Central memory CD8-positive, alpha-beta T cell (primary cell): ENCODE data around the gene ARHGEF40.

Source experiments
- ATAC-seq: fragments of 150-1000 bp; cut with Tn5 transposase; replicated peaks from 2 replicates; pipeline ENCODE4 v1.10.0; 2022; ENCODE audit warnings: mild to moderate bottlenecking, moderate FRiP score, moderate number of reproducible peaks; ENCODE audit not compliant: poor library complexity, severe bottlenecking; ENCODE audit errors: extremely low read depth
- DNase-seq, 2 donors: peaks; one replicate each; pipeline ENCODE4 v3.0.0; 2021; ENCODE audit warnings: low spot score in 2 of 2
- H3K27ac Mint-ChIP-seq: one replicate; pipeline ENCODE4 v1.8.0; 2022; ENCODE audit warnings: low read depth, mild to moderate bottlenecking, moderate library complexity, mixed read lengths
- H3K27me3 Mint-ChIP-seq: one replicate; pipeline ENCODE4 v1.8.0; 2022; ENCODE audit warnings: mixed read lengths
- H3K36me3 Mint-ChIP-seq: one replicate; pipeline ENCODE4 v1.8.0; 2022; ENCODE audit warnings: mild to moderate bottlenecking, moderate library complexity, mixed read lengths; ENCODE audit not compliant: insufficient read depth
- H3K4me1 Mint-ChIP-seq: one replicate; pipeline ENCODE4 v1.8.0; 2022; ENCODE audit warnings: mixed read lengths
- H3K4me3 Mint-ChIP-seq: one replicate; pipeline ENCODE4 v1.8.0; 2022; ENCODE audit warnings: mild to moderate bottlenecking, moderate library complexity, mixed read lengths
- H3K9me3 Mint-ChIP-seq: one replicate; pipeline ENCODE4 v1.8.0; 2022; ENCODE audit warnings: mixed read lengths

The ARHGEF40 gene

DNA sequence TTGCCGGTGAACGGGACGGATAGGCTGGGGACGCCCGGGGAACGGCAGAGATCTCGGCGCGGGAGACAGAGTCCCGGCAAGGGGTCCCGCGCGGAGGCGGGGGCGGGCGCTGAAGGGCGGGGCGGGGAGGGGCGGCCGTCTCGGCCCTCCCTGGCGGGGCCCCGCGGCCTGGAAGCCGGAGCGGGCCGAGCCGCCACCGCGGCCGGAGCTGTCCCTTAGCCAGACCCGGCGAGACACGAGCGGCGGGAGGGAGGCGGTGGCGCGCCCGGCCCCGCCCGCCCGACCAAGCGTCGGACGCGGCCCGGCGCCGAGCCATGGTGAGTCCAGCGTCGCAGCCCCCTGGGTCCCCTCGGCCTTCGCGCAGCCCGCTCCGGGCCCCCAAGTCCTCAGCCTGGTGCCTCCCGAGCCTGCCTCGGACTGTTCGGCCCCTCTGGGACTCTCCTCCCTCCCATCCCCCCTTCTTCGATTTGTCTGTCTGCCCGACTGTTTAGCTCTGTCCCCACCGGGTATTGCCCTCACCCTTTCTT lies at the start of gene ARHGEF40:
ARHGEF40 (plus strand) TSS at position 222 of the 527 bp plus-strand sequence; CDS start at position 315, 93 bp downstream.
- Mint-ChIP-seq H3K4me1 (peaks cover 34% of the 10 kb centered on the region), H3K36me3 (peaks cover 3% of the 10 kb centered on the region), H3K4me3 (peak within 1 kb of the TSS; percentile 82), H3K9me3 (no peaks in the 10 kb centered on the region), H3K27me3 (peaks cover 89% of the 10 kb centered on the region), H3K27ac (peak within 1 kb of the TSS; percentile 83)
- no peak for ATAC-seq
- no peak for DNase-seq

DNA sequence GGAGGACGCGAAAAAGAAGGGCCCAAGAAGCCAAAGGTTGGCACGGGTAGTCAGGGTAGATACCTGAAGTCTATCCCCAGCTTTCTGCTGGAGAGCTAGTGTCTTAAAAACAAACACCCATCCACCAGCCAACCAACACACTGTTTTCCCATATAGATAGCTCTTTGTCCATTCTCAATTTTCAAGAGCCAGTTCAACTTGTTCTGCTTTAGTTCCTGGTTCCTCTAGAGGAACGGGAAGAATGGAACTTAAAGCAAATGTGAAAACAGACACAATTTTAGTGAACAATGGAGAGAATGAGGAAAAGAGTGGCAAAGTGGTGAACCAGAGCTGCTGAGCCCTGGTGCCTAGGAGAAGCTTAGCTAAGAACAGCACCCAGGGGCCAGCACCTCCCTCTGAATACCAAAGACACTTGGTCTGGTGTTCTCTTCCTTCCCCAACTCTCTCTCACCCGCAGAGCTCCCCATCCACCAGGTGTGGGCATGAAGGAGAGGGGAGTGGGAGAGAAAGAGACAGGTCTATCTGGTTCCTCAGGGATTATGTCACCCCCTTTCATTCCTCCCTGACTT lies 49.0 kb upstream of the ARHGEF40 start:
- peaks cover 6% of the 10 kb centered on the region for H3K4me1 Mint-ChIP-seq
- no peaks in the 10 kb centered on the region for H3K27me3 Mint-ChIP-seq
- H3K27ac Mint-ChIP-seq: no peak overlapping the region
- H3K9me3 Mint-ChIP-seq: no peaks in the 10 kb centered on the region
- DNase-seq (no peak), ATAC-seq (no peak)
- H3K4me3 Mint-ChIP-seq: no peak overlapping the region
- H3K36me3 Mint-ChIP-seq: peaks cover 12% of the 10 kb centered on the region

DNA sequence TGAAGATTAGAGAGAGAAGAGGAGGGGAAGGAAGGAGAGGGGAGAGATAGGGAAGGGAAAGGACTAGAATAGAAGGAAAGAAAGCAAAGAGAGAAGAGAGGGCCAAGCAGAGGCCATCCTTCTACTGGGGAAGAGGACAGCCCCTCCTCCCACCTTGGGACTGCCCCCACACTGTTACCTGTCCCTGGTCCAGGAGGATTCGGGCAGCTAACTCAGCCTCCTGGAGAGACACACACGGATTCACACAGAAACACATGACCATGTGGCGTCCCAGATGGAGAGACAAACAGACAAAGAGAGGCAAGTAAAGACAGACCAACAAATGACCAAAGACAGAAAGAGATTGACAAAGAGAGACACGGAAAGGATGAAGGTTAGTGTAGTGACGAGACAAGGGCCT lies 47.4 kb upstream of the ARHGEF40 start:
- peaks cover 9% of the 10 kb centered on the region for H3K36me3 Mint-ChIP-seq
- peak overlapping the region; percentile 33 for H3K4me3 Mint-ChIP-seq
- no peak for DNase-seq
- H3K4me1 Mint-ChIP-seq: peaks cover 6% of the 10 kb centered on the region
- H3K27ac Mint-ChIP-seq: no peak overlapping the region
- H3K9me3 Mint-ChIP-seq: no peaks in the 10 kb centered on the region
- no peaks in the 10 kb centered on the region for H3K27me3 Mint-ChIP-seq
- no peak for ATAC-seq

DNA sequence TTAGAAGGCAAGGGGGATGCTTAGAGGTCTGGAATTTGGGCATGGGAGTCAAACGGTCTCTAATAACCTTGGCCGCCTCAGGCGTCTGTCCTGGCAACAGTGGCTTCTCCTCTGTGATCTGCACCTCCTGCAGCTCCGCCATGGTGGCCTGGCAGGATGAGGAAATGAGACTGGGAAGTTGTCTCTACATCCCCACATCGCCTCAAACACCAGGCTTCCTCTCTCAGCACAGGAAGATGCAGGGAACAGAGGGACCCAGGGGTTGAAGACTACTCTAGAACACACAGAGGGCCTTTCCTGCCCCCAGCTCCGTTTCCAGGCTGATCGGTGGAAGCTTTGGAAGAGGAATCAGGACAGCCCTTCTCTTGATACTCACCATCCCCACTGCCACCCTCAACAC lies 46.9 kb upstream of the ARHGEF40 start:
- Mint-ChIP-seq H3K27me3 (no peaks in the 10 kb centered on the region), H3K4me3 (peak overlapping the region; percentile 88), H3K36me3 (peaks cover 9% of the 10 kb centered on the region), H3K27ac (no peak overlapping the region), H3K4me1 (peaks cover 6% of the 10 kb centered on the region), H3K9me3 (no peaks in the 10 kb centered on the region)
- DNase-seq (no peak), ATAC-seq (no peak)

DNA sequence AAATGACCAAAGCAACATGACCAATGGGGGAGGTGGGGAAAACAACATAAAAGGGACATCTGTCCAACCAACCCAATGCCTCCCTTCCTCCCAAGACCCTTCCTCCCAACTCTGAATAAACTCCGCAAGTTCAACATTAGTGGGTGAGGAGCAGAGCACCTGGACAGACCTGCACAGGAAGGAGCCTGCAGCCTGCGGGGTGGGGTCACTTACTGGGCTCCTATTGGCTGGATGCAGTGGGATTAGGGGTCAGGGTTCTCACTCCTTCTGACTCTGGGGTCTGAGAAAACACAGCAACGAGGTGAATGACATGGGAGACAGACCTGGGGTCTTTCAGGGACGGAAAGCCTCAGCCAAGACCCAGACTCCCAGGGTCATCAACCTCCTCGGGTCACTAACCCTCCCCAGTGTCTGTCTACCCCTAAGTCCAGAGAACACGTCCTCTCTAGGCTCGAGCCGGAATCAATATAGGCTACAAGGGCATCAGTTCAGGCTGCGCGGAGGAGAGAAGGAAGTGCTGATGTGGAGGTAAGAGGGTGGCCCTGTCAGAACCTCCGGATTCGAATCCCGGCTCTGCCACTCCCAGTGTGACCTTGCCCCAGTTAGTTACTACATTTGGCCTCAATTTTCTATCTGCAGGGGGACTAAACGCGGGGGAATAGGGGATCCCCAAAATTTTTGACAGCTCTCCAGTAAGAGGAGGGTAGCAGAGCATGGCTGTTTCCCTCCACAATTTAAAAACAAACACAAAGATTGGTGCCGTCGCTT lies 46.1 kb upstream of the ARHGEF40 start:
- Mint-ChIP-seq H3K9me3 (no peaks in the 10 kb centered on the region), H3K4me3 (peak overlapping the region; percentile 88), H3K27me3 (no peaks in the 10 kb centered on the region), H3K36me3 (peaks cover 9% of the 10 kb centered on the region), H3K4me1 (peaks cover 6% of the 10 kb centered on the region), H3K27ac (peak overlapping the region; percentile 42)
- ATAC-seq (no peak), DNase-seq (no peak)

DNA sequence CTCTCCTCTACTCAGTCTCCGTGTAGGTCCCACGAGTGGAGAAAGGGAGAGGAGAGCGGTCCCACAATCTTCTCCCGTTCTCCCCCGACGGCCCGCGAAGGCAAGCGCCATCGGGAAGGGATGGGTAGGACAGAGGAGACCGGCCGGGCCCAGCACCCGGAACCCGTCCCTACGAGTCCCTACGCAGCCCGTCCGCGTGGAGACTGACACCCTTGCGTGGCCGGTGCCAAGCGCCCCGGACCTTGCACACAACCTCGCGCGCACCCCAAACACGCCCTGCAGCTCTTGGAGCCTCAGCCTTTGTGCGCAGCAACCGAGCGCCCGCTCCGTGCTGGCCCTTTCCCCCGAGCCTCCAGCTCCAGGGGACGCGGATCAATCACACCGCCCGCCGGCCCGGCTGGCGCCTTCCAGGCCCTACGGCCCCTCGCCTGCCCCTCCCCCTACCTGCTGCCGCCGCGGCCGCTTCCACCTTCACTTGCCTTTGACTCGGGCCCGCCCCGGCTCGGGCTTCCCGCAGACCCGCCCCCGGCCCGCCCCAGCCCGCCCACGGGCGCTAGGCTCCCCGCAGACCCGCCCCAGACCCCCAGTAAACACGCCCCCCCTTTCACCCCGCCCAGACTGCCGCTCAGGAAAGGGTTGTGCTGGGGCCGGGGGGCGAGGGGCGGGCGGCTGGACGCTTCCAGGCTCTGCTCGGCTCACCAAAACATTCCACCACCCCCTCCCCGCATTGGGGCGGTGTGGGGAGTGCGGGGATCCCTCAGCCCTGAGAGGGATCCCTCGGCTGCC lies 45.3 kb upstream of the ARHGEF40 start, which contains the start of gene NDRG2:
NDRG2 (minus strand) TSS at position 477 of the 786 bp plus-strand sequence. CDS start 1,746 bp downstream, outside the sequence.
- H3K4me3 Mint-ChIP-seq: peak within 1 kb of the TSS; percentile 88
- no peaks in the 10 kb centered on the region for H3K27me3 Mint-ChIP-seq
- DNase-seq: peak; percentile 46 to 48
- H3K9me3 Mint-ChIP-seq: no peaks in the 10 kb centered on the region
- peak within 1 kb of the TSS; percentile 54 for H3K27ac Mint-ChIP-seq
- peaks cover 8% of the 10 kb centered on the region for H3K36me3 Mint-ChIP-seq
- peaks cover 6% of the 10 kb centered on the region for H3K4me1 Mint-ChIP-seq
- peak; percentile 87 for ATAC-seq

DNA sequence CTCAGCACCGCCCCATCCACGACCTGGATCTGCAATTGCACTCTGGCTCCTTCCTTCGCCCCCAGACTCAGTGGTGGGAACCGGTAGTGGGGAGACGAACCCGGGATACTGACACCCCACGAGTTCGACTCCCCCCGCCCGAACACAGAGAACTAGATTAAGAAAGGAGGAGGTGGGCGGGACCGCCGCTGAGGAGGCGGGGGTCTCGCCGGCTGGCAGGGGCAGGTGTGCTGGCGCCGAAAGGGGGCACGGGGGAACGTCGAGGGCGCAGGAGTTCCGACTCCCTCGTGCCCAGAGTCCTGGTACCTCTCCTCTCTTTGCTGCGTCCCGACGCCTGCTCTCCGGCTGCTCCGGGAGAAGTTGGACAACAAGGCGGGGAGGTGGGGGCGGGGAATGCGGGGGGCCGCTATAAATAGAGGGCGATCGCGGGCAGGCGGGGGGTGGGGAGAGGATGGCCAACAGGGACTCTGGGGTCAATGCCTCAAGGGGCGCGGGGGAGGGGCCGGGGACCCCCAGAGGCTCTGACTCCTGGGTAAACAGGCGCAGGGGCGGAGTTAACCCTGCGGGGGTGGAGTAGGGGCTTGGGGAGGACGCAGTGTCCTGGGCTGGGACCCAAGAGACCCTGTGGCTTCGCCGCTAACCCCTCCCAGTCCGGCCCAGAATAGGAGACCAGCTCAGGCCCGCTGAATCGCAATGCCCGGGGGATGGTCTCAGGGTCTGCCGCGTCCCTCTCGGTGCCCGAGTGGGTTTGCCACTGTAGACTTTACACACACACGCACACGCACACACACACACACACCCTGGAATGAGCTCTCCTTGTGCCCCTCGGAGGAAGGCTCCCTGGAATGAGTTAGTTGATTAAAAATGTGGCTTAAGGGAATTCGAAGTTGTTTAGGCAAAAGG lies 44.5 kb upstream of the ARHGEF40 start:
- peak; percentile 46 for ATAC-seq
- H3K4me3 Mint-ChIP-seq: peak overlapping the region; percentile 88
- peaks cover 9% of the 10 kb centered on the region for H3K36me3 Mint-ChIP-seq
- H3K27me3 Mint-ChIP-seq: no peaks in the 10 kb centered on the region
- no peak for DNase-seq
- H3K9me3 Mint-ChIP-seq: no peaks in the 10 kb centered on the region
- peaks cover 6% of the 10 kb centered on the region for H3K4me1 Mint-ChIP-seq
- peak overlapping the region; percentile 54 for H3K27ac Mint-ChIP-seq

DNA sequence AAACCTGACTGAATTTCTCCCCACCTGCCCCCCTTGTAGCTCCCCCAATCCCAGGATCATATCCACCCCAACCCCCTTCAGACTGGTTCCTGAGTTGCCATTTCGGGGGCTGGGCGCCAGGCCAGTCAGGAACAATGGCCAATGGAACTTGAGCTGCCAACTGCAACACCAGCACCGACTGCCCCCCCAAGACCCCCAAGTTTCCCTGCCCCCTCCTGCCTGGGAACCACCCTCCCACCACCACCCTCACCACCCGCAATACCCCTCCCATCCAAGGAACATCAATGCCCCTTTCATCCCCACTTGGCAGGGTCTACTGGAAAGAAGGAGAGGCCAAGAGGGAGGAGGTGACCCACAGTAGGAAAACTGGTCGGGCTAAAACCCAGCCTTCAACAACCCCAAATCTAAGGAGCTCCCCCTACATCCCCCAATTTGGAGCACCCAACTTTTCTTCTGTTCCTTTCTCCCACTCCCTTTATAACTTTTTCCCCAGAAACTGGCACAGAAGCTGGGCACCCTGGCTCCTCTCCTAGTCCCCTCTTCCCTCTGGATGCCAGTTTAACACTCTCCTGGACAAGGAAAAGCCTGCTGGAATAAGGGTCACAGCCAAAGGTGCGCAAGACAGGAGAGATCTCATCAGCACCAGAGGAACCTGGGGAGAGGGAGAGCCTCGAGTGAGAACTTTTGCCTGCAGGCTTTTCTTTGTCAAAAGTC lies 43.7 kb upstream of the ARHGEF40 start:
- Mint-ChIP-seq H3K27me3 (no peaks in the 10 kb centered on the region), H3K4me3 (peak overlapping the region; percentile 88), H3K9me3 (no peaks in the 10 kb centered on the region), H3K27ac (peak overlapping the region; percentile 50), H3K36me3 (peaks cover 8% of the 10 kb centered on the region), H3K4me1 (peaks cover 6% of the 10 kb centered on the region)
- DNase-seq: no peak
- no peak for ATAC-seq

DNA sequence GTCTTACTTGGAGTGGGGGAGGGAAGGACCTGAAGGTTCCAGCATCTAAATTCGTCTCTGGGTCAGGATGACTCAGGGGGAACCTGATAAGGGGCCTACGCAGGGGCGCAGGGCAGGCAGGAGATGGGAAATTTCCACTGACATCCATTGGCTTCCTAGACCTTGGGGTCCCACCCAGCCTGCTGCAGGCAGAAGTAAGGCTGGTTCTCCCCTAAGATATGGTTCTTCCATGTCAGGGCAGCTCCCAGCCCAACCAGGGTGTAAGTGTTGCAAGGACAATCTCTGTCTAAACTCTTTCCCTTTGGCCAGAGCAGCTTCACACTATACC lies 43.2 kb upstream of the ARHGEF40 start:
- DNase-seq: no peak
- Mint-ChIP-seq H3K36me3 (peaks cover 5% of the 10 kb centered on the region), H3K27ac (peak overlapping the region; percentile 50), H3K27me3 (no peaks in the 10 kb centered on the region), H3K4me3 (peak overlapping the region; percentile 88), H3K4me1 (peaks cover 6% of the 10 kb centered on the region), H3K9me3 (no peaks in the 10 kb centered on the region)
- no peak for ATAC-seq

DNA sequence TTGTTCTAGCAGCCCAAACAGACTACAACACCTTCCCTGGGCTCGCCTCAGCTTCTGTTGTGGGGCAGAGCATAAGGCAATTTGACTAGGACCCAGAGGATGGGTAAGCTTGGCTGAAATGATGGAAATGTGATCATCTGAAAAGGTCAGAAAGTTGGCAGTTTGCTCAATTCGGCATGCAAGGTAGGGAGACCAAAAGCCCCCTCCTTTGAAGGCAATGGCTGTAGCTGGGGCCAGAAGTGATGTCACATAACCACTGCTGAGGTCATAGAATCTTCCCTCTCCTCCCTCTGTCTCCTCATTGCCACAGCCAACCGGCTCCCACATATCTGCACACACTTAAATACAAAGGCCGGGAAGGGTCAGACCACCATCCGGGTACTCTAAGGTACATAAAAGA lies 40.2 kb upstream of the ARHGEF40 start, which contains the start of gene TPPP2:
TPPP2 (plus strand) TSS at position 301 of the 400 bp plus-strand sequence. CDS start 365 bp downstream, outside the sequence.
- Mint-ChIP-seq H3K36me3 (peaks cover 4% of the 10 kb centered on the region), H3K4me3 (no peak within 1 kb of the TSS), H3K27ac (no peak within 1 kb of the TSS), H3K9me3 (no peaks in the 10 kb centered on the region), H3K4me1 (no peaks in the 10 kb centered on the region), H3K27me3 (peaks cover 18% of the 10 kb centered on the region)
- ATAC-seq (no peak), DNase-seq (no peak)

DNA sequence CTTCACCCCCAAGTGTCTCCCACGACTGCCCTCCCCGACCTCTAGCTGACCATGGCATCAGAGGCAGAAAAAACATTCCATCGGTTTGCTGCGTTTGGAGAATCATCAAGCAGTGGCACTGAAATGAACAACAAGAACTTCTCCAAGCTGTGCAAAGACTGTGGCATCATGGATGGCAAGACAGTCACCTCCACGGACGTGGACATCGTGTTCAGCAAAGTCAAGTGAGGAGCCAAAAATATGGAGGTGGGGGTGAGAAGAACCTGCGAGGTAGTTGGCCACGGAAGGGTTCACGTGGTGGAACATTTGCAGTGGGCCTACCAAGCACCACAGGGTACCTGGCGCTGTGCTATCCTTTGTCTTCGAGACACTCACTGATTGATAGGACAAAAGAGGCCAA lies 39.6 kb upstream of the ARHGEF40 start:
- peaks cover 3% of the 10 kb centered on the region for H3K36me3 Mint-ChIP-seq
- H3K27me3 Mint-ChIP-seq: peaks cover 18% of the 10 kb centered on the region
- no peak overlapping the region for H3K27ac Mint-ChIP-seq
- ATAC-seq (no peak), DNase-seq (no peak)
- no peaks in the 10 kb centered on the region for H3K9me3 Mint-ChIP-seq
- H3K4me1 Mint-ChIP-seq: no peaks in the 10 kb centered on the region
- no peak overlapping the region for H3K4me3 Mint-ChIP-seq
